GM23338 (cell line): Measurements from ENCODE around the gene DISP3. TPM values are rescaled to one million over a fixed set of nuclear protein-coding genes. Genes with fewer than 3 reads are reported as not detected.

Experiments used
- ATAC-seq: fragments of 200-7000 bp; cut with Tn5 transposase; 3 replicates; pipeline ENCODE4 v1.9.1; 2020
- DNase-seq: peaks from one replicate; pipeline ENCODE4 v3.0.0-alpha.2; 2015; ENCODE audit warnings: low spot score
- H2AFZ ChIP-seq: fragments of 200-600 bp; sonication (generic); 2 replicates; pipeline ENCODE4 v1.8.0; 2016; ENCODE audit warnings: antibody characterized with exemption, mild to moderate bottlenecking, moderate library complexity
- H3F3A ChIP-seq: fragments of 200-600 bp; sonication (generic); replicated peaks from 2 replicates; pipeline ENCODE4 v1.8.0; 2017; ENCODE audit warnings: antibody characterized with exemption, mixed run types, low read depth
- H3K27ac ChIP-seq: fragments of 200-600 bp; sonication (generic); 2 replicates; pipeline ENCODE4 v1.6.1; 2016; ENCODE audit warnings: low read depth
- H3K27me3 ChIP-seq: fragments of 200-600 bp; sonication (generic); 2 replicates; pipeline ENCODE4 v1.8.0; 2016; ENCODE audit warnings: mild to moderate bottlenecking, mixed run types, moderate library complexity; ENCODE audit not compliant: insufficient read depth
- H3K36me3 ChIP-seq: fragments of 200-600 bp; sonication (generic); 2 replicates; pipeline ENCODE4 v1.8.0; 2016; ENCODE audit warnings: mild to moderate bottlenecking; ENCODE audit not compliant: insufficient read depth
- H3K4me1 ChIP-seq: fragments of 200-600 bp; sonication (generic); 2 replicates; pipeline ENCODE4 v1.8.0; 2016; ENCODE audit warnings: mild to moderate bottlenecking, moderate library complexity; ENCODE audit not compliant: insufficient read depth
- H3K4me2 ChIP-seq: fragments of 200-600 bp; sonication (generic); 2 replicates; pipeline ENCODE4 v1.7.1; 2017; ENCODE audit warnings: mixed run types
- H3K4me3 ChIP-seq: fragments of 200-600 bp; sonication (generic); 2 replicates; pipeline ENCODE4 v1.6.1; 2016; ENCODE audit warnings: mixed run types
- H3K79me2 ChIP-seq: fragments of 200-600 bp; sonication (generic); replicated peaks from 2 replicates; pipeline ENCODE4 v1.8.0; 2017; ENCODE audit warnings: mild to moderate bottlenecking; ENCODE audit not compliant: insufficient read depth
- H3K9me2 ChIP-seq: fragments of 200-600 bp; sonication (generic); 2 replicates; pipeline ENCODE4 v1.8.0; 2017; ENCODE audit not compliant: insufficient read depth
- H4K20me1 ChIP-seq: fragments of 200-600 bp; sonication (generic); replicated peaks from 2 replicates; pipeline ENCODE4 v1.8.0; 2017; ENCODE audit warnings: mild to moderate bottlenecking; ENCODE audit not compliant: insufficient read depth
- H3K27ac Mint-ChIP-seq: 2 replicates; pipeline ENCODE4 v1.8.0; 2020; ENCODE audit warnings: inconsistent platforms, mild to moderate bottlenecking, moderate library complexity, mixed read lengths
- H3K27me3 Mint-ChIP-seq: 3 replicates; pipeline ENCODE4 v1.8.0; 2022; ENCODE audit warnings: low read depth, mild to moderate bottlenecking, moderate library complexity, mixed read lengths, inconsistent platforms; ENCODE audit not compliant: insufficient read depth, poor library complexity
- H3K36me3 Mint-ChIP-seq: 3 replicates; pipeline ENCODE4 v1.8.0; 2021; ENCODE audit warnings: low read depth, mild to moderate bottlenecking, inconsistent platforms, moderate library complexity, mixed read lengths
- H3K4me1 Mint-ChIP-seq: 3 replicates; pipeline ENCODE4 v1.8.0; 2020; ENCODE audit warnings: mild to moderate bottlenecking, inconsistent platforms, mixed read lengths
- H3K4me3 Mint-ChIP-seq: 3 replicates; pipeline ENCODE4 v1.8.0; 2021; ENCODE audit warnings: moderate library complexity, mild to moderate bottlenecking, inconsistent platforms, mixed read lengths
- H3K9me3 Mint-ChIP-seq: 3 replicates; pipeline ENCODE4 v1.8.0; 2020; ENCODE audit warnings: moderate library complexity, mild to moderate bottlenecking, inconsistent platforms, mixed read lengths
- EZH2 ChIP-seq: fragments of 200-600 bp; sonication (generic); IDR thresholded peaks from one replicate; pipeline ENCODE4 v1.8.0; 2017; ENCODE audit warnings: antibody characterized with exemption, mild to moderate bottlenecking, low read depth; ENCODE audit not compliant: unreplicated experiment
- STAT1 ChIP-seq: IDR thresholded peaks from one replicate; pipeline ENCODE4 v1.6.1; 2016; ENCODE audit warnings: antibody characterized with exemption; ENCODE audit not compliant: unreplicated experiment
- ZNF462 ChIP-seq: fragments of 250-450 bp; sonication (Bioruptor Pico); IDR thresholded peaks from 2 replicates; pipeline ENCODE4 v1.5.0; 2020; ENCODE audit warnings: mild to moderate bottlenecking, moderate library complexity
- polyA plus RNA-seq: library from polyadenylated mRNA; unstranded; fragments of >200 nt; fragmentation: Nextera tagmentation; extraction: Ambion mirVana; gene quantifications from 2 replicates; pipeline ENCODE4 v1.2.1, GENCODE V29; 2016
- total RNA-seq: library from RNA; depleted of rRNA; stranded (reverse); fragments of >200 nt; shearing (Covaris generic); gene quantifications from 2 replicates; pipeline ENCODE4 v1.2.3, GENCODE V29; 2014
- TF ChIP-seq, protein P1 (sequence below): IDR thresholded peaks from one replicate; pipeline ENCODE4 v1.6.1; 2018; ENCODE audit warnings: antibody characterized with exemption; ENCODE audit not compliant: unreplicated experiment
- TF ChIP-seq, protein P2 (sequence below), 2 experiments: fragments of 200-600 bp in 1 of 2; sonication (generic) in 1 of 2; conservative IDR thresholded peaks; 2 replicates each; pipeline versions ENCODE4 v1.5.1 to v1.6.1; 2016 to 2017; ENCODE audit warnings: antibody characterized with exemption in 2 of 2, low read depth in 2 of 2, mild to moderate bottlenecking in 2 of 2, moderate library complexity in 1 of 2

DISP3 gene
- total and polyA plus RNA-seq, 2 experiments from 2014 or later = 3.2 to 11.1 TPM

DNA sequence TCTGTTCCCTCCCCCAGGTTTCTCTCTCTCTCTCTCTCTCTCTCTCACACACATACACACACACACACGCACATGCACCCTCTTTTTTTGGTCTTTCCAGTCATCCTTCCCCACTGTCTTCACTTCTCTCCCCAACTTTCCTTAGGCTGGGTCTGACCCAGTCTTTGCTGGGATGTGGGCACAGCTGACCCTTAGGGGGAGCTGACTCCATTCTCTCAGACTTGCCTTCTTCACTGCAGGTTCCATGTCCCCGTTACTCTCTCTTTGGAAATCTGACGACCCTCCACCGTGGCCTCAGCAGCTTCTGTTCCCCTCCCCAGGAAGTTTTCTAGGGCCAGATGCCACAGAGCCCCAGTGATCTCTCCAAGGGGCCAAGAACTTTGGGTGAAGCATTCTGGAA is 2.1 kb downstream of the DISP3 start:
- no peaks in the 10 kb centered on the region; the same call in 1 of the 2 replicates for H3K36me3 ChIP-seq
- no peak overlapping the region for H3K27ac Mint-ChIP-seq
- H3K9me3 Mint-ChIP-seq = no peaks in the 10 kb centered on the region
- no peaks in the 10 kb centered on the region for H3F3A ChIP-seq
- no peak overlapping the region for H2AFZ ChIP-seq
- peak overlapping the region; percentile 84 for H3K4me3 Mint-ChIP-seq
- ATAC-seq (no peak), DNase-seq (no peak)
- TF ChIP-seq ZNF462 (CRISPR knock-in tag) (no peak), STAT1 (no peak), EZH2 (no peak)
- TF ChIP-seq, protein P1, sequence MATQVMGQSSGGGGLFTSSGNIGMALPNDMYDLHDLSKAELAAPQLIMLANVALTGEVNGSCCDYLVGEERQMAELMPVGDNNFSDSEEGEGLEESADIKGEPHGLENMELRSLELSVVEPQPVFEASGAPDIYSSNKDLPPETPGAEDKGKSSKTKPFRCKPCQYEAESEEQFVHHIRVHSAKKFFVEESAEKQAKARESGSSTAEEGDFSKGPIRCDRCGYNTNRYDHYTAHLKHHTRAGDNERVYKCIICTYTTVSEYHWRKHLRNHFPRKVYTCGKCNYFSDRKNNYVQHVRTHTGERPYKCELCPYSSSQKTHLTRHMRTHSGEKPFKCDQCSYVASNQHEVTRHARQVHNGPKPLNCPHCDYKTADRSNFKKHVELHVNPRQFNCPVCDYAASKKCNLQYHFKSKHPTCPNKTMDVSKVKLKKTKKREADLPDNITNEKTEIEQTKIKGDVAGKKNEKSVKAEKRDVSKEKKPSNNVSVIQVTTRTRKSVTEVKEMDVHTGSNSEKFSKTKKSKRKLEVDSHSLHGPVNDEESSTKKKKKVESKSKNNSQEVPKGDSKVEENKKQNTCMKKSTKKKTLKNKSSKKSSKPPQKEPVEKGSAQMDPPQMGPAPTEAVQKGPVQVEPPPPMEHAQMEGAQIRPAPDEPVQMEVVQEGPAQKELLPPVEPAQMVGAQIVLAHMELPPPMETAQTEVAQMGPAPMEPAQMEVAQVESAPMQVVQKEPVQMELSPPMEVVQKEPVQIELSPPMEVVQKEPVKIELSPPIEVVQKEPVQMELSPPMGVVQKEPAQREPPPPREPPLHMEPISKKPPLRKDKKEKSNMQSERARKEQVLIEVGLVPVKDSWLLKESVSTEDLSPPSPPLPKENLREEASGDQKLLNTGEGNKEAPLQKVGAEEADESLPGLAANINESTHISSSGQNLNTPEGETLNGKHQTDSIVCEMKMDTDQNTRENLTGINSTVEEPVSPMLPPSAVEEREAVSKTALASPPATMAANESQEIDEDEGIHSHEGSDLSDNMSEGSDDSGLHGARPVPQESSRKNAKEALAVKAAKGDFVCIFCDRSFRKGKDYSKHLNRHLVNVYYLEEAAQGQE = peak; percentile 40
- TF ChIP-seq, protein P2, sequence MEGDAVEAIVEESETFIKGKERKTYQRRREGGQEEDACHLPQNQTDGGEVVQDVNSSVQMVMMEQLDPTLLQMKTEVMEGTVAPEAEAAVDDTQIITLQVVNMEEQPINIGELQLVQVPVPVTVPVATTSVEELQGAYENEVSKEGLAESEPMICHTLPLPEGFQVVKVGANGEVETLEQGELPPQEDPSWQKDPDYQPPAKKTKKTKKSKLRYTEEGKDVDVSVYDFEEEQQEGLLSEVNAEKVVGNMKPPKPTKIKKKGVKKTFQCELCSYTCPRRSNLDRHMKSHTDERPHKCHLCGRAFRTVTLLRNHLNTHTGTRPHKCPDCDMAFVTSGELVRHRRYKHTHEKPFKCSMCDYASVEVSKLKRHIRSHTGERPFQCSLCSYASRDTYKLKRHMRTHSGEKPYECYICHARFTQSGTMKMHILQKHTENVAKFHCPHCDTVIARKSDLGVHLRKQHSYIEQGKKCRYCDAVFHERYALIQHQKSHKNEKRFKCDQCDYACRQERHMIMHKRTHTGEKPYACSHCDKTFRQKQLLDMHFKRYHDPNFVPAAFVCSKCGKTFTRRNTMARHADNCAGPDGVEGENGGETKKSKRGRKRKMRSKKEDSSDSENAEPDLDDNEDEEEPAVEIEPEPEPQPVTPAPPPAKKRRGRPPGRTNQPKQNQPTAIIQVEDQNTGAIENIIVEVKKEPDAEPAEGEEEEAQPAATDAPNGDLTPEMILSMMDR (conservative IDR thresholded peaks at IDR 0.05; ENCODE audit: low read depth in 2 of 2) = peak in 1 of 2 experiments; percentile 67; a peak in 2 of 4 replicates
- 0 out of 2 replicates have a peak, but pooled peaks cover 4% of the 10 kb centered on the region for H3K79me2 ChIP-seq
- H3K9me2 ChIP-seq = no peaks in the 10 kb centered on the region
- no peaks in the 10 kb centered on the region; the same call in 2 of the 3 replicates for H3K36me3 Mint-ChIP-seq
- no peak overlapping the region for H3K4me3 ChIP-seq
- peaks cover 4% of the 10 kb centered on the region for H3K4me1 ChIP-seq
- H3K4me2 ChIP-seq = no peak overlapping the region
- H3K27me3 Mint-ChIP-seq = peaks cover 20% of the 10 kb centered on the region
- H4K20me1 ChIP-seq = peaks cover 18% of the 10 kb centered on the region; the same call in 1 of the 2 replicates
- H3K4me1 Mint-ChIP-seq = peaks cover 14% of the 10 kb centered on the region
- no peak overlapping the region for H3K27ac ChIP-seq
- peaks cover 27% of the 10 kb centered on the region for H3K27me3 ChIP-seq
